Caco-2 (cell line): ENCODE data around the gene FHOD3. TPM values are rescaled to one million over a fixed set of nuclear protein-coding genes. Genes with fewer than 3 reads are reported as not detected.

ENCODE experiments used
- BruUV-seq: library from RNA; stranded (reverse); fragments of 400-500 nt; replicated peaks from 2 replicates; lab custom pipeline; 2021; lab: Mats Ljungman, UMichigan
- CTCF ChIA-PET: fragments of 300-600 bp; sonication (Branson Sonifier 250); formaldehyde crosslinking; loops from one replicate; lab custom pipeline; 2022; ENCODE audit warnings: antibody characterized with exemption; lab: Charles Lee
- POLR2A ChIA-PET: fragments of 300-600 bp; sonication (Branson Sonifier 250); formaldehyde crosslinking; loops from one replicate; lab custom pipeline; 2022; ENCODE audit warnings: antibody characterized with exemption; lab: Charles Lee
- DNase-seq, 2 experiments: peaks; one replicate each; pipeline versions ENCODE4 v3.0.0 to v3.0.0-alpha.2; 2020 to 2022
- H3K27me3 ChIP-seq: replicated peaks from 2 replicates; pipeline ENCODE4 v1.6.0; 2011; ENCODE audit warnings: low read length; ENCODE audit not compliant: control insufficient read depth, insufficient read depth
- H3K36me3 ChIP-seq: 2 replicates; pipeline ENCODE4 v1.5.1; 2011; ENCODE audit warnings: low read length; ENCODE audit not compliant: control insufficient read depth, insufficient read depth
- H3K4me1 ChIP-seq: fragments of 250-450 bp; sonication (Bioruptor Pico); 2 replicates; pipeline ENCODE4 v1.5.1; 2020; ENCODE audit warnings: mild to moderate bottlenecking
- H3K4me3 ChIP-seq: 2 replicates; pipeline ENCODE4 v1.5.1; 2011; ENCODE audit warnings: low read depth, mild to moderate bottlenecking, control low read depth, low read length
- H3K9me3 ChIP-seq: fragments of 250-450 bp; sonication (Bioruptor Pico); 2 replicates; pipeline ENCODE4 v1.5.1; 2020; ENCODE audit warnings: mild to moderate bottlenecking, moderate library complexity
- H3K27ac Mint-ChIP-seq: one replicate; pipeline ENCODE4 v1.8.0; 2022; ENCODE audit warnings: mixed read lengths; ENCODE audit not compliant: unreplicated experiment
- H3K27me3 Mint-ChIP-seq: one replicate; pipeline ENCODE4 v1.8.0; 2022; ENCODE audit warnings: mixed read lengths; ENCODE audit not compliant: insufficient read depth, unreplicated experiment
- H3K36me3 Mint-ChIP-seq: one replicate; pipeline ENCODE4 v1.8.0; 2022; ENCODE audit warnings: mild to moderate bottlenecking, mixed read lengths; ENCODE audit not compliant: insufficient read depth, unreplicated experiment
- H3K4me1 Mint-ChIP-seq: one replicate; pipeline ENCODE4 v1.8.0; 2022; ENCODE audit warnings: low read depth, mixed read lengths; ENCODE audit not compliant: unreplicated experiment
- H3K4me3 Mint-ChIP-seq: one replicate; pipeline ENCODE4 v1.8.0; 2022; ENCODE audit warnings: mild to moderate bottlenecking, moderate library complexity, mixed read lengths; ENCODE audit not compliant: unreplicated experiment
- H3K9me3 Mint-ChIP-seq: one replicate; pipeline ENCODE4 v1.8.0; 2022; ENCODE audit warnings: mixed read lengths; ENCODE audit not compliant: unreplicated experiment
- intact Hi-C: fragments of 100-400 bp; cut with micrococcal nuclease; formaldehyde crosslinking; loops from one replicate; pipeline ENCODE4 v1.10.0; 2022; ENCODE audit not compliant: unreplicated experiment
- total RNA-seq: library from RNA; stranded (reverse); gene quantifications from 2 replicates; pipeline ENCODE4 v1.2.3, GENCODE V29; 2022
- TF ChIP-seq, protein P1 (sequence below), 2 experiments: fragments of 200-600 bp in 1 of 2; IDR thresholded peaks; 1 replicate in 1 of 2; 2 replicates in 1 of 2; pipeline versions ENCODE4 v1.5.1 to v1.8.0; 2011 to 2022; ENCODE audit warnings: antibody characterized with exemption in 1 of 2, control low read depth in 1 of 2, inconsistent platforms in 1 of 2, low read depth in 1 of 2, low read length in 1 of 2, mild to moderate bottlenecking in 1 of 2, moderate library complexity in 1 of 2; ENCODE audit not compliant: insufficient read depth in 1 of 2, severe bottlenecking in 1 of 2, unreplicated experiment in 1 of 2

FHOD3 gene
- total RNA-seq, 1 experiment from 2014 or later = not detected

DNA sequence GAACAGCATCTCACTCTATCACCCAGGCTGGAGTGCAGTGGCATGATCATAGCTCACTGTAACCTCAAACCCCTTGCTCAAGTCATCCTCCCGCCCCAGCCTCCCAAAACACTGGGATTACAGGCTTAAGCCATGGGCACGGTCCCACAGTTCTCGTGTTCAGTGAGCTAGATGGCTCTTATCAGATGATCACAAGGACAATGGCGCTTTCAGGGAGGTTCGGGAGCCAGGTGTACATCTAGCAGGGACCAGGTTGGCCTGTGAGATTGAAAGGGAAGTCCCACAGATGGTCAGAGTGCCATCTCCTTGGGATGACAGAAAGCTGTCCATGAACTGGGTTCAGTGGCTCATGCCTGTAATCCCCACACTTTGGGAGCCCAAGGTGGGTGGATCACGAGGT is 14.1 kb upstream of the FHOD3 start:
- no TSS peak for BruUV-seq
- peaks cover 3% of the 10 kb centered on the region for H3K9me3 Mint-ChIP-seq
- Histone ChIP-seq H3K36me3 (no peaks in the 10 kb centered on the region), H3K9me3 (no peaks in the 10 kb centered on the region), H3K27me3 (no peaks in the 10 kb centered on the region), H3K4me3 (no peak overlapping the region), H3K4me1 (no peaks in the 10 kb centered on the region)
- H3K36me3 Mint-ChIP-seq = no peaks in the 10 kb centered on the region
- no peak for DNase-seq
- H3K27me3 Mint-ChIP-seq = peaks cover 2% of the 10 kb centered on the region
- H3K4me1 Mint-ChIP-seq = no peaks in the 10 kb centered on the region
- ChIA-PET POLR2A (no interaction called here), CTCF (interaction anchor here (0.6 to 1.1 kb wide), 2 partner anchors 266 to 525 kb away, joined by 3 read pairs; no protein-coding TSS in a partner anchor)
- TF ChIP-seq, protein P1, sequence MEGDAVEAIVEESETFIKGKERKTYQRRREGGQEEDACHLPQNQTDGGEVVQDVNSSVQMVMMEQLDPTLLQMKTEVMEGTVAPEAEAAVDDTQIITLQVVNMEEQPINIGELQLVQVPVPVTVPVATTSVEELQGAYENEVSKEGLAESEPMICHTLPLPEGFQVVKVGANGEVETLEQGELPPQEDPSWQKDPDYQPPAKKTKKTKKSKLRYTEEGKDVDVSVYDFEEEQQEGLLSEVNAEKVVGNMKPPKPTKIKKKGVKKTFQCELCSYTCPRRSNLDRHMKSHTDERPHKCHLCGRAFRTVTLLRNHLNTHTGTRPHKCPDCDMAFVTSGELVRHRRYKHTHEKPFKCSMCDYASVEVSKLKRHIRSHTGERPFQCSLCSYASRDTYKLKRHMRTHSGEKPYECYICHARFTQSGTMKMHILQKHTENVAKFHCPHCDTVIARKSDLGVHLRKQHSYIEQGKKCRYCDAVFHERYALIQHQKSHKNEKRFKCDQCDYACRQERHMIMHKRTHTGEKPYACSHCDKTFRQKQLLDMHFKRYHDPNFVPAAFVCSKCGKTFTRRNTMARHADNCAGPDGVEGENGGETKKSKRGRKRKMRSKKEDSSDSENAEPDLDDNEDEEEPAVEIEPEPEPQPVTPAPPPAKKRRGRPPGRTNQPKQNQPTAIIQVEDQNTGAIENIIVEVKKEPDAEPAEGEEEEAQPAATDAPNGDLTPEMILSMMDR (IDR thresholded peaks at IDR 0.05; ENCODE audit: insufficient read depth in 1 of 2, low read depth in 1 of 2, low read length in 1 of 2, severe bottlenecking in 1 of 2, unreplicated experiment in 1 of 2) = no peak
- intact Hi-C loops = loop anchor here (5.0 to 10.0 kb wide), 3 partner anchors 96 to 266 kb away; partner anchors contain the start of genes ELP2, MOCOS and SLC39A6
- H3K4me3 Mint-ChIP-seq = no peak overlapping the region
- no peak overlapping the region for H3K27ac Mint-ChIP-seq

DNA sequence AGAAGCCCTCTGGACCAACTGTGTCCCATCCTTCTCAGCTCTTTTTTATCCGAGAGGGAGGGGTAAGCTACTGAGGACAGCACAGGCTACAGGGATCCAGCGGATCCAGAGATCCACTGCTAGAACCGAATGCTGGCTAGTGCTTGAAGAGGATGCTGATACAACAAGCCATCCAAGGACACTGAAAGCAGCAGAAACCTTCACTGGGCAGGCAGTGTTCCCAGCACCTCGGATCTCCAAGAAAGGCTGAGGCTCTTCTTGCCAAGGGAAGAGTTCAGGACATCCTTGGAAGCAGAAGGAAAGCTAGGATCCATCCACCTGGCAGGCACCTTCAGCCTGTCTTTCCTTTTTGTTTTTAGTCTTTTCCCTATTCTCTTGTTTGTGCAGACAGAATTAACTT is 13.2 kb upstream of the FHOD3 start:
- DNase-seq = no peak
- TF ChIP-seq, protein P1 (IDR thresholded peaks at IDR 0.05; ENCODE audit: insufficient read depth in 1 of 2, low read depth in 1 of 2, low read length in 1 of 2, severe bottlenecking in 1 of 2, unreplicated experiment in 1 of 2) = no peak
- no peak overlapping the region for H3K4me3 Mint-ChIP-seq
- ChIA-PET POLR2A (no interaction called here), CTCF (interaction anchor here (1.0 kb wide), 1 partner anchor 188 kb away, joined by 11 read pairs; no protein-coding TSS in a partner anchor)
- peaks cover 7% of the 10 kb centered on the region for H3K9me3 Mint-ChIP-seq
- intact Hi-C loops = loop anchor here (1.0 to 10.0 kb wide), 4 partner anchors 97 to 267 kb away; partner anchors contain the start of genes ELP2, MOCOS and SLC39A6
- H3K4me1 Mint-ChIP-seq = no peaks in the 10 kb centered on the region
- H3K36me3 Mint-ChIP-seq = no peaks in the 10 kb centered on the region
- peaks cover 2% of the 10 kb centered on the region for H3K27me3 Mint-ChIP-seq
- H3K27ac Mint-ChIP-seq = no peak overlapping the region
- Histone ChIP-seq H3K4me1 (no peaks in the 10 kb centered on the region), H3K27me3 (no peaks in the 10 kb centered on the region), H3K9me3 (no peaks in the 10 kb centered on the region), H3K4me3 (no peak overlapping the region), H3K36me3 (no peaks in the 10 kb centered on the region)
- no TSS peak for BruUV-seq

DNA sequence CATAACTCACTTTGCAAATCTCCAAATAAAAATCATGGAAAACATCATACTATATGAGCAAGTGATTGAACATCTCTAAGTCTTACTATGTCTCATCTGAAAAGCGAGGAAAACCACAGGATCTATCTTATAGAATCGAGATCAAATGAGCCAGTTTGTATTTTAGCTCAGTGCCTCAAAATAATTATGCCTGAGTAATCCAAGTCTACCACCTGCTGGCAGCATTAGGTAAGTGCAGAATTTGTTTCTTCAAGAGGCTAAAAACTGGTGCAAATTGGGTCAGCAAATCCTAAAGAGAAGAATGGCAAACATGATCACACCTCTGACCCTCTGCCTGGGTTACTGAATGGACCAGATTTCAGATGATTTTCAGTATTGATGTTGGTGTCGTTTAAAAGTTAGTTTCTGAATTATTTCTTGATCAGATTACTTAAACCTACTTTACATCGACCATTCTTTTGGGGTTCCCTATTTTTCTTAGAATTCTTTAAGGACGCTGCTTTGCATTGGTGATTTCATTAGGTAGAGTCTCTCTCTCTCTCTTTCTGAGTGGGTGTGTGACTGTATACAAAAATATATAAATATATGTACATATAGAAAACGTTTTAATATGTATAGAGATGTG is 12.7 kb upstream of the FHOD3 start:
- Mint-ChIP-seq H3K4me1 (no peaks in the 10 kb centered on the region), H3K9me3 (peaks cover 7% of the 10 kb centered on the region), H3K27ac (no peak overlapping the region), H3K27me3 (peaks cover 2% of the 10 kb centered on the region), H3K36me3 (no peaks in the 10 kb centered on the region), H3K4me3 (no peak overlapping the region)
- Histone ChIP-seq H3K36me3 (no peaks in the 10 kb centered on the region), H3K27me3 (no peaks in the 10 kb centered on the region), H3K4me1 (no peaks in the 10 kb centered on the region), H3K4me3 (no peak overlapping the region), H3K9me3 (no peaks in the 10 kb centered on the region)
- CTCF ChIA-PET = interaction anchor here (1.0 kb wide), 1 partner anchor 189 kb away, joined by 11 read pairs; no protein-coding TSS in a partner anchor
- DNase-seq = peak in 1 of 2 experiments; percentile 24
- BruUV-seq = no TSS peak
- intact Hi-C loops = loop anchor here (1.0 to 10.0 kb wide), 4 partner anchors 97 to 267 kb away; partner anchors contain the start of genes ELP2, MOCOS and SLC39A6
- TF ChIP-seq, protein P1 (IDR thresholded peaks at IDR 0.05; ENCODE audit: insufficient read depth in 1 of 2, low read depth in 1 of 2, low read length in 1 of 2, severe bottlenecking in 1 of 2, unreplicated experiment in 1 of 2) = peak; percentile 45 to 57
- POLR2A ChIA-PET = no interaction called here
